GM13977 (cell line): ENCODE results near the gene ETS2.

Experiments used
- DNase-seq: peaks from one replicate; pipeline ENCODE4 v3.0.0; 2012; ENCODE audit warnings: low spot score
- CTCF ChIP-seq: IDR thresholded peaks from 2 replicates; pipeline ENCODE4 v1.5.1; 2012; ENCODE audit warnings: mild to moderate bottlenecking, control low read depth; ENCODE audit not compliant: insufficient read depth; ENCODE audit errors: extremely low read depth, missing control alignments
- in situ Hi-C: fragments of 300-500 bp; cut with MboI; formaldehyde crosslinking; loops from one replicate; pipeline ENCODE4 v1.12.0; 2022; ENCODE audit warnings: low sequenced_read_pairs, low pct_unique_long_range_greater_than_20kb, mixed read lengths, inconsistent platforms; ENCODE audit not compliant: unreplicated experiment

Gene ETS2

GRCh38 chr21:38832664-38833063 lies 26.9 kb downstream of the ETS2 start:
- in situ Hi-C loops = no loop called here
- DNase-seq = no peak
- TF ChIP-seq CTCF = no peak

GRCh38 chr21:38833117-38833516 lies 27.4 kb downstream of the ETS2 start:
- TF ChIP-seq CTCF = no peak
- DNase-seq = no peak
- in situ Hi-C loops = no loop called here

GRCh38 chr21:38834725-38835124 lies 29.0 kb downstream of the ETS2 start:
- TF ChIP-seq CTCF = no peak
- DNase-seq = no peak
- in situ Hi-C loops = no loop called here

- no peak for DNase-seq
- no peak for TF ChIP-seq CTCF
- in situ Hi-C loops = no loop called here
Measured at GRCh38 chr21:38837806-38838461, 32.2 kb downstream of the ETS2 start.

- in situ Hi-C loops = no loop called here
- no peak for TF ChIP-seq CTCF
- no peak for DNase-seq
Measured at GRCh38 chr21:38838598-38839327, 33.0 kb downstream of the ETS2 start.

GRCh38 chr21:38839328-38840286 lies 33.9 kb downstream of the ETS2 start:
- in situ Hi-C loops = no loop called here
- TF ChIP-seq CTCF = no peak
- no peak for DNase-seq
